GM21447 (cell line): ENCODE measurements around the gene CCDC50.

ENCODE experiments used
- ATAC-seq: cut with Tn5 transposase; IDR thresholded peaks from one replicate; pipeline ENCODE4 v1.9.1; 2021; ENCODE audit not compliant: unreplicated experiment

Gene CCDC50

DNA sequence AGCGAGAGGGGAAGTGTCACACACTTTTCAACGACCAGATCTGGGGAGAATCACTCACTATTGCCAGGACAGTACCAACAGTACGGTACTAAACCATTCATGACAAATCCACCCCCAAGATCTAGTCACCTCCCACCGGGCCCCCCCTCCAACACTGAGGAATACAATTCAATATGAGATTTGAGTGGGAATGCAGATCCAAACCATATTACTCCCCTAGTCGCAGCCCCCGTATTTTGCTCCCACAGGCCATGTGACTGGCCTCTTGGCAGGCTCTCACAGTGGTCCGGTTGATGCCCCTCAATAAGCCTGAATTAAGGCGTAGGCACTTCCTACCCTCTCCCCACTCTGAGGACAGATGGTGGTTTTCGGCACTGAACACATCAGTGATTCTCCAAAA is 86.4 kb downstream of the CCDC50 start:
- ATAC-seq: no peak

DNA sequence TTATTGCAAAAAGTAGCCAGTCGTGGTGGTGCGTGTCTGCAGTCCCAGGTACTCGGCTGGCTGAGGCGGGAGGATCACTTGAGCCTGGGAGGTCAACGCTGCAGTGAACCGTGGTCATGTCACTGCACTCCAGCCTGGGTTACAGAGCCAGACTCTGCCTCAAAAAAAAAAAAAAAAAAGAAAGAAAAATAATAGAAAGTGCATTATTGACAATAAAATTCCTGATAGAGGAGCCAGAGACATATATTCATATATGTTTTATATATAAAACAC is 88.2 kb downstream of the CCDC50 start:
- no peak for ATAC-seq

DNA sequence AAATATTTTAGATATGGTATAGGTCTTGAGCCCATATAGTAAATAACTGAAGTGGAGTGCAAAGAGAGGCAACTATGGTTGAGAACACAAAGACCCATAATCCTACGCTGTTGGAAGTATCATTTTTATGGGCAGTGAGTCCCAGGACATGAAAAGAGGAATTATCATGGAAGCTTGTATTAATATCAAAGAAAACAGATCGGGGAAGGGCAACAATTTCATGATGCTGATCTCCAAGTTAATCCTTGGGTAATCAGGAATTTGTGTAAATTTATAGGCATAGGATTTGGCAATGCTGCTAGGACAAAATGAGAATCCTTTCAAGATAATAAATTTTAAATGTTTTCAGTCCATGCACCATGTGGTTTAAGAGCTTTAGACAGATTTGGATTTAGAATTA is 91.6 kb downstream of the CCDC50 start:
- no peak for ATAC-seq

DNA sequence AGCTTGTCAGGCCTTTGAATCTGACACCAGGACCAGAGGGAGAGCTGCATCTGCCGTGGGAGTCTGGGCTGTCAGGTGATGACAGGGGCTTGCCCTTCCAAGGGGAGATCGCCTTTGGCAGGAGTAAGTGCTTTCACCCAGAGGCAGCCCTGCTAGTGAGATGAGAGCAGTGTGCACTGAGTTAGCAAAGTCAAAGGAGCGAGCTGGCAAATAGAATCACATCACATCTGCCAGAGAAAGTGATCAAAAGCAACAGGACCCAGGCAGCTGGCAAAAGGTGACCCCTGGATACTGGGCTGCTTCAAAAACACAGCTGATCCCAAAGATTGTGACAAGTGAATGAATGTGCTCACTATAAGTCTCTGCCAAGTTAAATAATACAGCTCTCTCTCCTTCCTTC is 95.7 kb downstream of the CCDC50 start:
- ATAC-seq: no peak

DNA sequence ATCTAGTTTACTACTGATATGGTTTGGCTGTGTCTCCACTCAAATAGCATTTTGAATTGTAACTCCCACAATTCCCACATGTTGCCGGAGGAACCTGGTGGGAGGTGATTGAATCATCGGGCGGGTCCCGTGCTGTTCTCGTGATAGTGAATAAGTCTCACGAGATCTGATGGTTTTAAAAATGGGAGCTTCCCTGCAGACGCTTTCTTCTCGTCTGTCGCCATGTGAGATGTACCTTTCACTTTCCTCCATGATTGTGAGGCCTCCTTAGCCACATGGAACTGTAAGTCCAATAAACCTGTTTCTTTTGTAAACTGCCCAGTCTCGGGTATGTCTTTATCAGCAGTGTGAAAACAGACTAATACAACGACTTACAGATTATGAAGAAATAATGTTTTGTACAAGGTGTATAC is 96.1 kb downstream of the CCDC50 start:
- ATAC-seq: no peak

DNA sequence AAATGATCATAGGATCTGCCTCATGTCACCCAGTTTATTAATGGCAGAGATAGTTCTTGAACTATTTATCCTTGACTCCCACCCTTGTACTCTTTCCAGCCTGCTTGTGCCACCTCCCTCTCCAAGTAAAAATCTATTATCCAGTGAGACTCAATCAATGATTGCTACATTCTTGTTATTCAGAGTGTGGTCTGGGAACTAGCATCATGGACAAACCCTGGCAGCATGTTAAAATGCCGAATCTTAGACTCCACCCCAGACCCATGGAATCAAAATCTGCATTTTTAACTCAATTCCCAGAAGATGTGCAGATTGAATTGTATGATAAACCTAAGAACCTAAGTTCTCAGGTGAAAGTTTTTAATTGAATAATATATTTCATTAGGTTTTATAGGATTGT is 97.1 kb downstream of the CCDC50 start:
- ATAC-seq: no peak

DNA sequence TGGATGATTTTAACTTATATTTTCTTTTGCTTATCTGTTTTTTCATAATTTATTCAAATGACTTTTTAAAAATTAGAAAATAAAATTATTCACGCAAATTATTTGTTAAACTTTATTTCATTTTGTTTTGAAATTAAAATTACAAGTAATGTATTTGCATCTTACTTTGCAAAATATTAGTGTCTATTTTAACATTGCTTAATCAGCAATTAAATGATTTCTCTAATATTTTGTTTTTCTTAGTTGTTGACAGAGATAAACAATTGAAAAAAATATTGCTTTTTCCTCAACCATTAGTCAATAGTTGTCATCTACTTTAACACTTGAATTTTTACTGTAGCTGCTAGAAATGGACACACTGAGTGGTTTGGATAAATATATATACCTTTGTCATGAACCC is 99.0 kb downstream of the CCDC50 start:
- no peak for ATAC-seq

DNA sequence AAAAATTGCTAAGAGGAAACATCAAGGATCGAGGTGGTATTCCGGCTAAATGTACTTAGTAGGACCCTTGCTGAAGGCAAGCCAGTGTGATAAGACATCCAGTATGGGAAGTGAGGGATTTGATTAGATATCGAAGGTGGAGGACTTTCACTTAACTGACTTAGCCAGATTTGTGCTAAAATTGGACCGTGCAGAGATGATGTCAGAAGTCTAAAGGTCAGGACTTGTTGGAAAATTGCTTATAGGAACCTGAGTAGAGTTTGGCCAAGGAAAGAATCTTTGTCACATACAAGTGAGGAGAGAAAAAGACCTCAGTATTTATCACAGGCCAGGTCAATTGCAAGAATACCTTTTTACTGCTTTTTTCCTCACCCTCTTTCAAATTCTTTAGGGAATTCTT is 100.9 kb downstream of the CCDC50 start:
- no peak for ATAC-seq

DNA sequence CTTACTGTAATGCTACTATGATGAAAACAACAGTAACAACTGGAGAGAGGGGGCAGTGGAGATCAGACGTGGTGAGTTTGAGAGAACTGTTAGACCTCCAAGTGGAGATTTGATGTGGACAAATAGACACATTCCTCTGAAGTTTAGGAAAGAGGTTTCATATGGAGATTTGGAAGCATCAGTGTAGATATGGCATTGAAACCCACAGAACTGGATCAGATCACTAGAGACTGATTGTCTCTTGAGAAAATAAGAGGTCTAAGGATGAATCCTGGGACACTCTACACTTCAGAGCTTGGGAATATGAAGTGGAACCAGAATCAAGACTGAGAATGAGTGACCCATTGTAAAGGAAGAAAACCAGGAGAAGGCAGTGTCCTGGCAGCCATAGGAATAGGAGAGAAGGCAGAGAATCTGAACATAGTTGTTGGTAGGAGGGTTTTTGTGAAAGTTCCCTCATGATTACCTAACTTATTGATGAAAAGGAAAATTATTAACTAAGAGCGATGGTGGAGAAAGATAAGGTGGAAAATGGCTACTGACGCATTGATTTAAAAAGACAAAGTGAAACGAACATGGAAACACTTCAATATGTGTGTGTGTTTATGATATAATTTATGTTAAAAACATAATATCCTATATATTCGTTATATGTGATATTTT is 102.1 kb downstream of the CCDC50 start:
- no peak for ATAC-seq

DNA sequence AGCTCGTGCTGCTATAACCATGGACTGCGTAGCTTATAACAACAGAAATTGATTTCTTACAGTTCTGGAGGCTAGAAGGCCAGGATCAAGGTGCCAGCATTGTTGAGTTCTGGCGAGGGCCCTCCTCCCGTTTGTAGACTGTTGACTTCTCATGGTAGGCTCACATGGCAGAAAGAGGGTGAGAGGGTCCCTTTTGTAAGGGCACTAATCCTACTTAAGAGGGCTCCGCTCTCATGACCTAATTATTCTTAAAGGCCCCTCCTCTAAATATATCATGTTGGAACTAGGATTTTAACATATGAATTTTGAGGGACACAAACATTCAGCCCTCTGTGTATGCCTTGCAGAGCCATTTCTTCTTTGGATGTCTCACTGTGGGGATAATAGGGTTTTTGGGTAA is 103.0 kb downstream of the CCDC50 start:
- ATAC-seq: no peak

DNA sequence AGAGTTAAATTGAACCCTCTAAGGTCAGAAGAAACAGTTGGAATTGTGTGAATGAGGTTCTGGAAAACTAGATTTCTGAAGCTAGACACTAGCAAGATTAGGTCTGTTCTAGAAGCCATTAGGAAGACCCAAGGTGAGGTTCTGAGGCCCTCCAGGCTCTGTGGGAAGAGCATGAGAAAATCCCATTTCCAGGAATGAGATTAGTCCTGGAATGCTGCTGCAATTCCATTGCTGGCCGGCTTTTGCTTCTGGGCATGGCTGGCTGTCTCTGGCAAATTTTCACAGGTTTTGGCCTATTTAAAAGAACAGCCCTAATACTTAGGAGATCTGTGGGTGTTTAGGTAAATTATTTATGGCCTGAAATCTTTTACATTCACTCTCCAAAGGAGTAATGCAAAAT is 104.8 kb downstream of the CCDC50 start:
- ATAC-seq: no peak

DNA sequence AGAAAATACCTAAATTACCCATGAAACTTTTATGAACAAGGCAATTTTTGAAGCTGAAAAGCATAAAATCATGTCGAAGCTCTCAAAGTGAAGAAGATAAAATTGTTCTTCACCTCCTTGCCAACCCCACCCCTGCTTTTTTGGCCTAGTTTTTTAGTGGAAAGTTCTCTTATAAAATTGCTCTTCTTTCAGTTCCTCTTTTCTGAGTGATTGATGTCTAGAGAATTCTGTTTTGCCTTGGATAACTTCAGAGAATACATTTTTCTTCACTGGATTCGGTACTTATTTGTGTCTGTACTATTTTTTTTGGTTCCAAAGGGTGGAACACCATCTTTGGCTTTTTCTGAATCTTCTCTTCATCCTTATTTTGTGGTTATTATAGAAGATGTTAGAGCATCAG is 106.8 kb downstream of the CCDC50 start:
- no peak for ATAC-seq

DNA sequence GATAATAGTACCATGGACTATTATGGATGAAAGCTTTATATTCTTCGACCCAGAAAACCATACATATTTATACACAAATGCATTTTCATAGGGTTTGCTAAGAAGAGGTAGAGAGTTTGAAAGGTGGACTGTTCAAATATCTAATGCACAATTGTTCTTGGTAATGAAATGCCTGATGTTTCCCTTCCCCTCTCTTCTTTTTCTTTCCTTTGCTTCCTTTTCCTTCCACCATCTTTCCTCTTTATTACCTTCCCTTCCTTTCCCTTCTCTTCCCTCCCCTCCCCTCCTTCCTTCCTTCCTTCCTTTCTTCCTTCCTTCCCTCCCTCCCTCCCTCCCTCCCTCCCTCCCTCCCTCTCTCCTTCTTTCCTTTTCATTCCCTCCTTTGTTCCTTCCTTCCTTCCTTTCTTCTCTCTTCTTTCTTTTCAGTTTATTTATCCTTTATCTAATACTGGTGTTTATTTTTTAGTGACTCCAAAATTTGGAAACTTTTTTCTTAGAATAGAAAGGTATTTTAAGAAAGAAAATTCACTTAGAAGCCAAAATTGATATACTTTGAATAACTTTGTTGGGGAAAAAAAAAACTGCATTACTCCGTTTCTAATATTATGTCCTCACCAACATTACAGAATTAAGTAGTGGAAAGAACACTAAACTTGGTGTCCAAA is 109.1 kb downstream of the CCDC50 start:
- no peak for ATAC-seq

DNA sequence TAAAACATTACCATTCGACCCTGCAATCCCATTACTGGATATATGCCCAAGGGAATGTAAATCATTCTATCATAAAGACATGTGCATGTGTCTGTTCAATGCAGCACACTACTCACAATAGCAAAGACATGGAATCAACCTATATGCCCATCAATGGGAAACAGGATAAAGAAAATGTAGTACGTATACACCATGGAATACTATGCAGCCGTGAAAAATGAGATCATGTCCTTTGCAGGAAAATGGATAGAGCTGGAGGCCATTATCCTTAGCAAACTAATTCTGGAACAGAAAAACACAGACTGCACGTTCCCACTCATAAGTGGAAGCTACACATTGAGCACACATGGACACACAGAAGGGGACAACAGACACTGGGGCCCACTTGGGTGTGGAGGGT is 111.3 kb downstream of the CCDC50 start:
- ATAC-seq: no peak

DNA sequence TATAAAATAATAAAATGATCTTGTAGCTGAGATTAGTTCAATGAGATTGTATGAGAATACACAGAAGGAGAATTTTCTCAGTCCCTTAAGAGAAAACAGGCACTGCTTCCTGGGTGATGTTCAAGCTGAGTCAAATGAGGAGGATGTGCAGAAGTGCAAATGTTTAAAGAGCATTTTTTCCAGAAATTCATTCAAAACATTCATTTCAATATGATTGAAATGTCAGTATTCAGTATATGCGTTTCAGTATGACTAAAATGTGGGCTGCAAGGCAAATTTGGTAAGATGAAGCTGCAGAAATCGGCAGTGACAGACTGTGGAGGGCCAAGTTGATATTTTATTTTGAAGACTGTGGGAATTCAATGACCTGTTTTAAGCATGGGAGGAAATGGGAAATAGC is 112.5 kb downstream of the CCDC50 start:
- ATAC-seq: no peak

DNA sequence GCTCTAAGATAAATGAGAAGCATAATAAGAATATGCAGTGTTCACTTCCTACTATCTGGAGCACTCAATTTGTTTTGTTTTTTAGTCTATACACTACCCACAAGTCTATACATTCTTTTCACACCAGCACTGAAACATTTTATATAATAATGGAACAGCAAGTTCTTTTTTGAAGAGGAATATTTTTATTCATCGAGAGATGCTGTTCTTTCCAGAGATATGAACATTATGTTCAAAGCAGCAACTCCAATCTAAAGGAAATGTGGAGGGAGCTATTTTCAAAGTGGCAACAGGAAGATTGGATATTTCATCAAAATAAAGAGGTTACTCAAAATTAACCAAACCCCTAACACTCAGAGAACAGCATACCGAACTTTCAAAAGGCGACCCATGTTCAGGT is 115.4 kb downstream of the CCDC50 start:
- no peak for ATAC-seq
